SK-N-SH (cell line): Measurements from ENCODE around the gene TEPSIN. TPM values are rescaled to one million over a fixed set of nuclear protein-coding genes. Genes with fewer than 3 reads are reported as not detected.

Experiments
- CTCF ChIA-PET: fragments of 300-600, 350-600 bp; formaldehyde crosslinking; extraction: SDS; loops from one replicate; lab custom pipeline; 2021; lab: Yijun Ruan, JAX
- POLR2A ChIA-PET: fragments of 350-600 bp; sonication (Branson Sonifier 250); formaldehyde crosslinking; extraction: SDS; loops from one replicate; lab custom pipeline; 2020; ENCODE audit warnings: antibody characterized with exemption, inconsistent platforms; lab: Yijun Ruan, JAX
- DNase-seq: peaks from one replicate; pipeline ENCODE4 v3.0.0; 2012
- H2AFZ ChIP-seq: fragments of 200-600 bp; sonication (generic); 2 replicates; pipeline ENCODE4 v1.8.1; 2016; ENCODE audit warnings: antibody characterized with exemption, mild to moderate bottlenecking, low read depth
- H3F3A ChIP-seq: fragments of 200-600 bp; sonication (generic); replicated peaks from 2 replicates; pipeline ENCODE3; 2016; ENCODE audit warnings: antibody characterized with exemption, mild to moderate bottlenecking; ENCODE audit not compliant: insufficient read depth
- H3K27ac ChIP-seq, 2 experiments: fragments of 200-500 bp in 1 of 2; fragments of 200-600 bp in 1 of 2; sonication (Bioruptor generic) in 1 of 2; sonication (generic), shearing (Covaris generic) in 1 of 2; 2 replicates each; pipeline versions ENCODE4 v1.5.1 to v1.6.1; 2014 to 2016; ENCODE audit warnings: low read depth in 2 of 2, inconsistent platforms in 1 of 2, low read length in 1 of 2, mild to moderate bottlenecking in 1 of 2, mixed read lengths in 1 of 2
- H3K27me3 ChIP-seq: fragments of 200-600 bp; sonication (generic), shearing (Covaris generic); 2 replicates; pipeline ENCODE4 v1.6.1; 2016; ENCODE audit warnings: mixed run types; ENCODE audit not compliant: insufficient read depth
- H3K36me3 ChIP-seq, 2 experiments: fragments of 200-500 bp in 1 of 2; fragments of 200-600 bp in 1 of 2; sonication (Bioruptor generic) in 1 of 2; sonication (generic) in 1 of 2; replicated peaks in 1 of 2; 2 replicates each; pipeline versions ENCODE3 to v1.5.1; 2014 to 2016; ENCODE audit warnings: low read length in 1 of 2, mild to moderate bottlenecking in 1 of 2; ENCODE audit not compliant: insufficient read depth in 2 of 2, control insufficient read depth in 1 of 2
- H3K4me1 ChIP-seq, 2 experiments: fragments of 200-500 bp in 1 of 2; fragments of 200-600 bp in 1 of 2; sonication (Bioruptor generic) in 1 of 2; sonication (generic), shearing (Covaris generic) in 1 of 2; 2 replicates each; pipeline versions ENCODE4 v1.5.1 to v1.6.1; 2014 to 2016; ENCODE audit warnings: low read depth in 1 of 2, low read length in 1 of 2, mixed run types in 1 of 2; ENCODE audit not compliant: insufficient read depth in 2 of 2, control insufficient read depth in 1 of 2
- H3K4me2 ChIP-seq: fragments of 200-600 bp; sonication (generic), shearing (Covaris generic); 2 replicates; pipeline ENCODE4 v1.6.1; 2017; ENCODE audit warnings: mixed run types
- H3K4me3 ChIP-seq, 2 experiments: fragments of 200-500 bp in 1 of 2; fragments of 200-600 bp in 1 of 2; sonication (Bioruptor generic) in 1 of 2; sonication (generic), shearing (Covaris generic) in 1 of 2; 2 replicates each; pipeline versions ENCODE4 v1.5.1 to v1.8.1; 2014 to 2016; ENCODE audit warnings: low read depth in 2 of 2, inconsistent platforms in 1 of 2, low read length in 1 of 2, mild to moderate bottlenecking in 1 of 2, mixed read lengths in 1 of 2, moderate library complexity in 1 of 2
- H3K79me2 ChIP-seq: fragments of 200-600 bp; sonication (generic); 2 replicates; pipeline ENCODE4 v1.8.1; 2017; ENCODE audit warnings: mild to moderate bottlenecking; ENCODE audit not compliant: insufficient read depth
- H3K9ac ChIP-seq: fragments of 200-600 bp; sonication (generic); 2 replicates; pipeline ENCODE4 v1.6.1; 2017; ENCODE audit warnings: mixed run types
- H3K9me2 ChIP-seq: fragments of 200-600 bp; sonication (generic); 2 replicates; pipeline ENCODE4 v1.6.1; 2017; ENCODE audit warnings: mixed run types
- H3K9me3 ChIP-seq: fragments of 200-600 bp; sonication (generic); 2 replicates; pipeline ENCODE4 v1.6.1; 2017; ENCODE audit warnings: mixed run types, mild to moderate bottlenecking, moderate library complexity
- H4K20me1 ChIP-seq: fragments of 200-600 bp; sonication (generic); 2 replicates; pipeline ENCODE4 v1.6.1; 2017; ENCODE audit warnings: mild to moderate bottlenecking, mixed run types; ENCODE audit not compliant: insufficient read depth
- ELF1 ChIP-seq: IDR thresholded peaks from 2 replicates; pipeline ENCODE4 v1.4.0; 2012
- EP300 ChIP-seq, 2 experiments: IDR thresholded peaks; 2 replicates each; pipeline versions ENCODE4 v1.4.0 to v1.6.1; 2012; ENCODE audit warnings: borderline replicate concordance in 1 of 2, low read depth in 1 of 2, low read length in 1 of 2
- EZH2phosphoT487 ChIP-seq: fragments of 200-600 bp; sonication (generic); IDR thresholded peaks from 2 replicates; pipeline ENCODE4 v1.6.1; 2017; ENCODE audit warnings: low read depth, mixed run types, mild to moderate bottlenecking, antibody characterized with exemption, moderate library complexity, borderline replicate concordance
- FOXJ3 ChIP-seq: sonication (generic); formaldehyde crosslinking; IDR thresholded peaks from 2 replicates; pipeline ENCODE4 v1.5.1; 2020; ENCODE audit warnings: mild to moderate bottlenecking, missing genetic modification reagents
- JUND ChIP-seq: IDR thresholded peaks from 2 replicates; pipeline ENCODE4 v1.4.0; 2012
- MEF2A ChIP-seq: IDR thresholded peaks from 2 replicates; pipeline ENCODE4 v1.4.0; 2012; ENCODE audit warnings: low read depth, borderline replicate concordance
- NRF1 ChIP-seq: IDR thresholded peaks from 2 replicates; pipeline ENCODE4 v1.6.1; 2012; ENCODE audit warnings: low read depth, mild to moderate bottlenecking, low read length
- POLR2AphosphoS5 ChIP-seq: IDR thresholded peaks from 2 replicates; pipeline ENCODE4 v1.6.1; 2012; ENCODE audit warnings: low read depth, low read length
- RAD21 ChIP-seq: IDR thresholded peaks from 2 replicates; pipeline ENCODE4 v1.6.1; 2012; ENCODE audit warnings: mild to moderate bottlenecking, low read length
- TAF1 ChIP-seq: IDR thresholded peaks from 2 replicates; pipeline ENCODE4 v1.6.1; 2012; ENCODE audit warnings: low read depth, mild to moderate bottlenecking, low read length, moderate library complexity, borderline replicate concordance
- USF1 ChIP-seq: IDR thresholded peaks from 2 replicates; pipeline ENCODE4 v1.4.0; 2012; ENCODE audit warnings: low read depth, borderline replicate concordance
- USF2 ChIP-seq: fragments of 150-350 bp; IDR thresholded peaks from 2 replicates; pipeline ENCODE4 v1.6.1; 2017; ENCODE audit warnings: antibody characterized with exemption, low read length, low read depth, borderline replicate concordance
- WGBS: methylation state at CpG from one replicate; pipeline ENCODE4 v1.1.6; 2017; ENCODE audit warnings: low lambda C conversion rate; 5-methylcytosine and 5-hydroxymethylcytosine counted together
- polyA plus RNA-seq, 3 experiments: library from polyadenylated mRNA; depleted of rRNA; stranded (reverse); fragments of >200 nt; gene quantifications; 2 replicates each; pipeline ENCODE4 v1.2.3, GENCODE V29; 2012
- TF ChIP-seq, protein P1 (sequence below): fragments of 200-600 bp; sonication (generic); IDR thresholded peaks from 2 replicates; pipeline ENCODE4 v1.6.1; 2017; ENCODE audit warnings: antibody characterized with exemption, mild to moderate bottlenecking, moderate library complexity
- TF ChIP-seq, protein P2 (sequence below): fragments of 150-350 bp; IDR thresholded peaks from 2 replicates; pipeline ENCODE4 v1.6.1; 2016; ENCODE audit warnings: mild to moderate bottlenecking, low read depth, low read length
- TF ChIP-seq, protein P3 (sequence below): IDR thresholded peaks from 2 replicates; pipeline ENCODE4 v1.4.0; 2012; ENCODE audit warnings: low read depth, borderline replicate concordance

Gene TEPSIN
- polyA plus RNA-seq, 1 of the 3 experiments (the other 2 are of a cell fraction): 35.3 TPM

DNA sequence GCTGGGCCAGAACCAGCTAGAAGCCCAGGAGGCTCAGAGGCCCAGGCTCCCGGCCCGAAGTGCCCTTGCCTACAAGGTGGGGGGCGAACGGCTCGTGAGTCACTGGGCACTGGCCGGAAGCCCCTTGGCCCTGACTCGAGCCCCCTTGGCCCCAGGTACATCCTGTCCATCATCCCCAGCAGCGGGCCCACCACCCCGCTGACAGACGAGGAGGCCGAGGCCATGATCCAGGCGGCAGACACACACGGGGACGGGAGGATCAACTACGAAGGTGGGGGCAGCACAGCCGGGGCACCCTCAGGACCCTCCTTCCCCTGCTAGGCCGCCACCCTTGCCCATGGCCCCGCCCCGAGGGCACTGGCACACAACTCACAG lies 57.1 kb downstream of the TEPSIN start:
- Histone ChIP-seq H3K27ac (no peak overlapping the region), H3K79me2 (no peaks in the 10 kb centered on the region), H3K9ac (no peak overlapping the region), H3K9me3 (no peaks in the 10 kb centered on the region), H3F3A (peaks cover 5% of the 10 kb centered on the region), H3K9me2 (no peaks in the 10 kb centered on the region), H3K36me3 (no peaks in the 10 kb centered on the region), H3K4me2 (no peak overlapping the region), H2AFZ (no peak overlapping the region), H3K4me3 (no peak overlapping the region), H3K27me3 (no peaks in the 10 kb centered on the region), H4K20me1 (no peaks in the 10 kb centered on the region), H3K4me1 (peaks cover 0 to 7% of the 10 kb centered on the region in 2 experiments; a peak in 1 of 4 replicates)
- CTCF ChIA-PET: interaction anchor here (1.2 to 3.6 kb wide), 3 partner anchors 19 to 40 kb away, joined by 5 to 18 read pairs (median 9); no protein-coding TSS in a partner anchor
- no peak for DNase-seq
- TF ChIP-seq EZH2phosphoT487 (no peak), NRF1 (no peak), POLR2AphosphoS5 (no peak), TAF1 (no peak), EP300 (IDR thresholded peaks at IDR 0.05; ENCODE audit: borderline replicate concordance in 1 of 2, low read depth in 1 of 2, low read length in 1 of 2) (no peak), USF1 (no peak), ELF1 (no peak), JUND (no peak), USF2 (no peak), RAD21 (no peak)
- POLR2A ChIA-PET: no interaction called here
- 83% methylated on average over 19 of the region's 19 CpGs for WGBS

GRCh38 chr17:81180836-81181810 lies 57.7 kb downstream of the TEPSIN start:
- Histone ChIP-seq H3K4me1 (peaks cover 0 to 7% of the 10 kb centered on the region in 2 experiments; a peak in 1 of 4 replicates), H3K27ac (no peak overlapping the region), H3K36me3 (no peaks in the 10 kb centered on the region), H2AFZ (no peak overlapping the region), H3K27me3 (no peaks in the 10 kb centered on the region), H3K9me3 (no peaks in the 10 kb centered on the region), H3K79me2 (no peaks in the 10 kb centered on the region), H3K9me2 (no peaks in the 10 kb centered on the region), H4K20me1 (no peaks in the 10 kb centered on the region), H3K4me3 (no peak overlapping the region), H3F3A (peaks cover 5% of the 10 kb centered on the region), H3K4me2 (no peak overlapping the region), H3K9ac (no peak overlapping the region)
- POLR2A ChIA-PET: no interaction called here
- CTCF ChIA-PET: interaction anchor here (1.3 to 3.6 kb wide), 5 partner anchors 15 to 157 kb away, joined by 4 to 18 read pairs (median 9); no protein-coding TSS in a partner anchor
- TF ChIP-seq ELF1 (no peak), MEF2A (no peak), USF1 (no peak), FOXJ3 (CRISPR knock-in tag) (no peak), EP300 (IDR thresholded peaks at IDR 0.05; ENCODE audit: borderline replicate concordance in 1 of 2, low read depth in 1 of 2, low read length in 1 of 2) (no peak)
- TF ChIP-seq, protein P1, sequence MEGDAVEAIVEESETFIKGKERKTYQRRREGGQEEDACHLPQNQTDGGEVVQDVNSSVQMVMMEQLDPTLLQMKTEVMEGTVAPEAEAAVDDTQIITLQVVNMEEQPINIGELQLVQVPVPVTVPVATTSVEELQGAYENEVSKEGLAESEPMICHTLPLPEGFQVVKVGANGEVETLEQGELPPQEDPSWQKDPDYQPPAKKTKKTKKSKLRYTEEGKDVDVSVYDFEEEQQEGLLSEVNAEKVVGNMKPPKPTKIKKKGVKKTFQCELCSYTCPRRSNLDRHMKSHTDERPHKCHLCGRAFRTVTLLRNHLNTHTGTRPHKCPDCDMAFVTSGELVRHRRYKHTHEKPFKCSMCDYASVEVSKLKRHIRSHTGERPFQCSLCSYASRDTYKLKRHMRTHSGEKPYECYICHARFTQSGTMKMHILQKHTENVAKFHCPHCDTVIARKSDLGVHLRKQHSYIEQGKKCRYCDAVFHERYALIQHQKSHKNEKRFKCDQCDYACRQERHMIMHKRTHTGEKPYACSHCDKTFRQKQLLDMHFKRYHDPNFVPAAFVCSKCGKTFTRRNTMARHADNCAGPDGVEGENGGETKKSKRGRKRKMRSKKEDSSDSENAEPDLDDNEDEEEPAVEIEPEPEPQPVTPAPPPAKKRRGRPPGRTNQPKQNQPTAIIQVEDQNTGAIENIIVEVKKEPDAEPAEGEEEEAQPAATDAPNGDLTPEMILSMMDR: no peak
- TF ChIP-seq, protein P2, sequence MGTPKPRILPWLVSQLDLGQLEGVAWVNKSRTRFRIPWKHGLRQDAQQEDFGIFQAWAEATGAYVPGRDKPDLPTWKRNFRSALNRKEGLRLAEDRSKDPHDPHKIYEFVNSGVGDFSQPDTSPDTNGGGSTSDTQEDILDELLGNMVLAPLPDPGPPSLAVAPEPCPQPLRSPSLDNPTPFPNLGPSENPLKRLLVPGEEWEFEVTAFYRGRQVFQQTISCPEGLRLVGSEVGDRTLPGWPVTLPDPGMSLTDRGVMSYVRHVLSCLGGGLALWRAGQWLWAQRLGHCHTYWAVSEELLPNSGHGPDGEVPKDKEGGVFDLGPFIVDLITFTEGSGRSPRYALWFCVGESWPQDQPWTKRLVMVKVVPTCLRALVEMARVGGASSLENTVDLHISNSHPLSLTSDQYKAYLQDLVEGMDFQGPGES: no peak
- TF ChIP-seq, protein P3, sequence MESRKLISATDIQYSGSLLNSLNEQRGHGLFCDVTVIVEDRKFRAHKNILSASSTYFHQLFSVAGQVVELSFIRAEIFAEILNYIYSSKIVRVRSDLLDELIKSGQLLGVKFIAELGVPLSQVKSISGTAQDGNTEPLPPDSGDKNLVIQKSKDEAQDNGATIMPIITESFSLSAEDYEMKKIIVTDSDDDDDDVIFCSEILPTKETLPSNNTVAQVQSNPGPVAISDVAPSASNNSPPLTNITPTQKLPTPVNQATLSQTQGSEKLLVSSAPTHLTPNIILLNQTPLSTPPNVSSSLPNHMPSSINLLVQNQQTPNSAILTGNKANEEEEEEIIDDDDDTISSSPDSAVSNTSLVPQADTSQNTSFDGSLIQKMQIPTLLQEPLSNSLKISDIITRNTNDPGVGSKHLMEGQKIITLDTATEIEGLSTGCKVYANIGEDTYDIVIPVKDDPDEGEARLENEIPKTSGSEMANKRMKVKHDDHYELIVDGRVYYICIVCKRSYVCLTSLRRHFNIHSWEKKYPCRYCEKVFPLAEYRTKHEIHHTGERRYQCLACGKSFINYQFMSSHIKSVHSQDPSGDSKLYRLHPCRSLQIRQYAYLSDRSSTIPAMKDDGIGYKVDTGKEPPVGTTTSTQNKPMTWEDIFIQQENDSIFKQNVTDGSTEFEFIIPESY: no peak
- 84% methylated on average over 37 of the region's 49 CpGs for WGBS
- no peak for DNase-seq
